Endothelial cell of umbilical vein (primary cell): ENCODE results near the gene ABCA7. TPM values are rescaled to one million over a fixed set of nuclear protein-coding genes. Genes with fewer than 3 reads are reported as not detected.

Experiments used
- BruUV-seq: library from RNA; stranded (reverse); fragments of 400-500 nt; replicated peaks from 2 replicates; lab custom pipeline; 2021; lab: Mats Ljungman, UMichigan
- CTCF ChIA-PET: fragments of 300-600, 350-600 bp; sonication (Branson Sonifier 250); formaldehyde crosslinking; loops from one replicate; lab custom pipeline; 2021; ENCODE audit warnings: antibody characterized with exemption, inconsistent platforms; lab: Charles Lee
- POLR2A ChIA-PET: fragments of 300-600, 350-600 bp; sonication (Branson Sonifier 250); formaldehyde crosslinking; loops from one replicate; lab custom pipeline; 2021; ENCODE audit warnings: antibody characterized with exemption, inconsistent platforms; lab: Charles Lee
- DNase-seq: peaks from one replicate; pipeline ENCODE4 v3.0.0-alpha.2; 2011; ENCODE audit warnings: low read depth, low spot score
- FAIRE-seq: peaks from 2 replicates; lab custom pipeline; 2011; peaks lifted over from hg19 to GRCh38; lab: Jason Lieb, UNC
- H2AFZ ChIP-seq: 2 replicates; pipeline ENCODE4 v1.6.0; 2012; ENCODE audit warnings: low read depth, low read length, control low read depth, inconsistent platforms
- H3K27ac ChIP-seq: 2 replicates; pipeline ENCODE4 v1.5.1; 2011; ENCODE audit warnings: low read depth, mild to moderate bottlenecking, control low read depth, low read length, moderate library complexity; ENCODE audit not compliant: insufficient read depth
- H3K27me3 ChIP-seq, 2 experiments: 2 replicates each; pipeline versions ENCODE4 v1.6.0 to v1.6.1; 2011; ENCODE audit warnings: low read length in 2 of 2, mixed read lengths in 1 of 2; ENCODE audit not compliant: control insufficient read depth in 2 of 2, insufficient read depth in 2 of 2
- H3K36me3 ChIP-seq, 2 experiments: 2 replicates in 1 of 2; 3 replicates in 1 of 2; pipeline ENCODE4 v1.5.1; 2011; ENCODE audit warnings: low read length in 2 of 2, mild to moderate bottlenecking in 1 of 2, moderate library complexity in 1 of 2; ENCODE audit not compliant: control insufficient read depth in 2 of 2, insufficient read depth in 2 of 2; ENCODE audit errors: extremely low read depth in 1 of 2
- H3K4me1 ChIP-seq: 3 replicates; pipeline ENCODE4 v1.5.1; 2011; ENCODE audit warnings: mild to moderate bottlenecking, low read length; ENCODE audit not compliant: control insufficient read depth, insufficient read depth; ENCODE audit errors: extremely low read depth
- H3K4me2 ChIP-seq: 2 replicates; pipeline ENCODE4 v1.6.1; 2011; ENCODE audit warnings: low read length, control low read depth, mixed read lengths; ENCODE audit not compliant: insufficient read depth
- H3K4me3 ChIP-seq, 3 experiments: fragments of 200-600 bp in 1 of 3; sonication (generic), shearing (Covaris generic) in 1 of 3; replicated peaks in 1 of 3; 2 replicates each; pipeline ENCODE4 v1.5.1; 2011 to 2016; ENCODE audit warnings: control low read depth in 3 of 3, low read length in 3 of 3, mild to moderate bottlenecking in 2 of 3, inconsistent platforms in 1 of 3, low read depth in 1 of 3, moderate library complexity in 1 of 3; ENCODE audit not compliant: insufficient read depth in 1 of 3
- H3K79me2 ChIP-seq: 2 replicates; pipeline ENCODE4 v1.6.0; 2012; ENCODE audit warnings: low read length, inconsistent platforms; ENCODE audit not compliant: control insufficient read depth, insufficient read depth
- H3K9ac ChIP-seq: replicated peaks from 2 replicates; pipeline ENCODE3; 2011; ENCODE audit warnings: low read length, control low read depth; ENCODE audit not compliant: insufficient read depth; ENCODE audit errors: extremely low read depth
- H3K9me1 ChIP-seq: replicated peaks from 3 replicates; pipeline ENCODE4 v1.6.0; 2011; ENCODE audit warnings: mild to moderate bottlenecking, low read length; ENCODE audit not compliant: control insufficient read depth, insufficient read depth; ENCODE audit errors: extremely low read depth
- H3K9me3 ChIP-seq: replicated peaks from 2 replicates; pipeline ENCODE4 v1.5.1; 2012; ENCODE audit warnings: low read length, inconsistent platforms; ENCODE audit not compliant: control insufficient read depth, insufficient read depth
- H4K20me1 ChIP-seq: replicated peaks from 2 replicates; pipeline ENCODE3; 2011; ENCODE audit warnings: mild to moderate bottlenecking, low read length; ENCODE audit not compliant: control insufficient read depth, insufficient read depth; ENCODE audit errors: extremely low read depth
- CTCF ChIP-seq, 2 donors: IDR thresholded peaks; 1 replicate in 1 of 2; 2 replicates in 1 of 2; pipeline ENCODE4 v1.5.1; 2011; ENCODE audit warnings: low read length in 2 of 2, mild to moderate bottlenecking in 2 of 2, moderate library complexity in 2 of 2, control low read depth in 1 of 2, inconsistent platforms in 1 of 2, low read depth in 1 of 2; ENCODE audit not compliant: insufficient read depth in 1 of 2; ENCODE audit errors: extremely low read depth in 1 of 2
- EZH2 ChIP-seq: IDR thresholded peaks from 2 replicates; pipeline ENCODE4 v1.6.1; 2012; ENCODE audit warnings: borderline replicate concordance, low read depth, mild to moderate bottlenecking, moderate library complexity, low read length, inconsistent platforms; ENCODE audit not compliant: severe bottlenecking
- FOS ChIP-seq: IDR thresholded peaks from 2 replicates; pipeline ENCODE4 v1.6.1; 2011; ENCODE audit warnings: mild to moderate bottlenecking, low read length, moderate library complexity, borderline replicate concordance; ENCODE audit not compliant: insufficient read depth
- GATA2 ChIP-seq: IDR thresholded peaks from 2 replicates; pipeline ENCODE4 v1.7.0; 2011; ENCODE audit warnings: low read depth, mild to moderate bottlenecking, moderate library complexity, mixed read lengths, low read length; ENCODE audit not compliant: insufficient read length, insufficient read depth
- JUN ChIP-seq: IDR thresholded peaks from 2 replicates; pipeline ENCODE4 v1.6.1; 2011; ENCODE audit warnings: borderline replicate concordance, low read depth; ENCODE audit not compliant: insufficient read length, insufficient read depth
- MAX ChIP-seq: IDR thresholded peaks from 2 replicates; pipeline ENCODE4 v1.6.1; 2011; ENCODE audit not compliant: insufficient read depth, insufficient read length
- MYC ChIP-seq: IDR thresholded peaks from one replicate; pipeline ENCODE4 v1.6.1; 2011; ENCODE audit warnings: mild to moderate bottlenecking, low read depth, low read length
- POLR2A ChIP-seq: IDR thresholded peaks from 2 replicates; pipeline ENCODE4 v1.6.1; 2012; ENCODE audit warnings: low read depth, mild to moderate bottlenecking, control low read depth, low read length
- POLR2AphosphoS5 ChIP-seq: IDR thresholded peaks from 2 replicates; pipeline ENCODE4 v1.6.1; 2012; ENCODE audit warnings: low read depth, mild to moderate bottlenecking, control low read depth, low read length, moderate library complexity; ENCODE audit not compliant: insufficient read depth
- dilution Hi-C: fragments of 300-500 bp; cut with MboI; formaldehyde crosslinking; loops from one replicate; pipeline ENCODE4 v1.15.0; 2019; ENCODE audit warnings: low sequenced_read_pairs; ENCODE audit not compliant: extremely low pct_ligation_motif_present
- intact Hi-C: fragments of 100-400 bp; cut with micrococcal nuclease; formaldehyde crosslinking; loops from one replicate; pipeline ENCODE4 v1.10.0; 2022
- polyA plus RNA-seq, 4 experiments: library from polyadenylated mRNA; depleted of rRNA in 3 of 4; stranded (reverse) in 3 of 4; unstranded in 1 of 4; fragments of >200 nt; gene quantifications; 2 replicates each; pipeline versions ENCODE4 v1.2.1 to v1.2.3, GENCODE V29; 2011 to 2012; ENCODE audit warnings: missing spikeins in 1 of 4
- total RNA-seq: library from RNA; stranded (reverse); gene quantifications from 2 replicates; pipeline ENCODE4 v1.2.3, GENCODE V29; 2021

The ABCA7 gene
- total and polyA plus RNA-seq, 2 donors (not counting 3 experiments of a cell fraction or from before 2014, with no cell fraction given) = 5.7 to 9.8 TPM

GRCh38 chr19:991174-991931 lies 48.6 kb upstream of the ABCA7 start:
- ChIA-PET POLR2A (no interaction called here), CTCF (no interaction called here)
- Histone ChIP-seq H3K4me1 (no peaks in the 10 kb centered on the region), H3K4me2 (no peak overlapping the region), H3K4me3 (no peak overlapping the region), H3K9ac (no peak overlapping the region), H3K79me2 (no peaks in the 10 kb centered on the region), H3K27ac (no peak overlapping the region), H2AFZ (no peak overlapping the region), H3K9me1 (no peaks in the 10 kb centered on the region), H3K36me3 (peaks cover 0 to 13% of the 10 kb centered on the region in 2 experiments), H3K27me3 (peaks cover 1 to 6% of the 10 kb centered on the region in 2 experiments), H3K9me3 (no peaks in the 10 kb centered on the region), H4K20me1 (no peaks in the 10 kb centered on the region)
- dilution Hi-C loops = no loop called here
- FAIRE-seq = no peak
- no TSS peak for BruUV-seq
- no peak for DNase-seq
- no peak for TF ChIP-seq FOS
- no peak for TF ChIP-seq EZH2
- no peak for TF ChIP-seq POLR2A
- no peak for TF ChIP-seq POLR2AphosphoS5
- TF ChIP-seq GATA2 = no peak
- no peak for TF ChIP-seq CTCF (IDR thresholded peaks at IDR 0.05; ENCODE audit: extremely low read depth in 1 of 2, insufficient read depth in 1 of 2, low read depth in 1 of 2, low read length in 2 of 2)
- no peak for TF ChIP-seq JUN
- TF ChIP-seq MAX = no peak
- no peak for TF ChIP-seq MYC
- intact Hi-C loops = no loop called here
